Ramos (cell line): ENCODE measurements around the gene KDM2B.
"Not testable (repeated sequence)": the region's sequence is repeated elsewhere in the genome, so short reads cannot be mapped to it uniquely, and the experiment has no call there.

Experiments used
- in situ Hi-C: fragments of 300-500 bp; cut with MboI; formaldehyde crosslinking; loops from one replicate; pipeline ENCODE4 v1.14.3; 2022; ENCODE audit warnings: low sequenced_read_pairs; ENCODE audit not compliant: unreplicated experiment

The KDM2B gene

GRCh38 chr12:121403721-121404120, 177.1 kb downstream of the KDM2B start:
- in situ Hi-C loops: no loop called here

- in situ Hi-C loops: no loop called here
Measured at GRCh38 chr12:121400332-121401139, 180.3 kb downstream of the KDM2B start.

- in situ Hi-C loops: no loop called here
Measured at GRCh38 chr12:121399391-121400331, 181.2 kb downstream of the KDM2B start, which contains the start of gene RNF34. RNF34 (plus strand) TSS chr12:121400118; CDS start chr12:121400213, 95 bp downstream.

GRCh38 chr12:121398355-121398754, 182.5 kb downstream of the KDM2B start:
- in situ Hi-C loops: no loop called here

GRCh38 chr12:121397521-121397920, 183.3 kb downstream of the KDM2B start:
- in situ Hi-C loops: no loop called here

GRCh38 chr12:121392325-121392716, 188.5 kb downstream of the KDM2B start:
- in situ Hi-C loops: no loop called here

- in situ Hi-C loops: no loop called here
Measured at GRCh38 chr12:121391619-121392324, 189.1 kb downstream of the KDM2B start.

- in situ Hi-C loops: no loop called here
Measured at GRCh38 chr12:121390856-121391255, 190.0 kb downstream of the KDM2B start.

- in situ Hi-C loops: no loop called here
Measured at GRCh38 chr12:121388421-121388981, 192.3 kb downstream of the KDM2B start.

GRCh38 chr12:121384891-121385290, 195.9 kb downstream of the KDM2B start:
- in situ Hi-C loops: not testable (repeated sequence)

- in situ Hi-C loops: no loop called here
Measured at GRCh38 chr12:121383601-121384021, 197.2 kb downstream of the KDM2B start.

- in situ Hi-C loops: no loop called here
Measured at GRCh38 chr12:121379945-121380344, 200.9 kb downstream of the KDM2B start.
